ENCODE results near the gene GCGR. TPM values are rescaled to one million over a fixed set of nuclear protein-coding genes. Genes with fewer than 3 reads are reported as not detected.
A peak's percentile ranks its signal among the peaks of the same experiment; 100 is the strongest.

The GCGR gene
- total and polyA plus RNA-seq, 2 of the 13 experiments (the other 11 are each of a cell fraction or from before 2014, with no cell fraction given) = 0.04 to 0.13 TPM

GRCh38 chr17:81858170-81858966, 54.4 kb downstream of the GCGR start (continued):
- TF ChIP-seq PRDM4 (CRISPR knock-in tag; IDR thresholded peaks at IDR 0.05; ENCODE audit: borderline replicate concordance) = no peak
- TF ChIP-seq LCORL (IDR thresholded peaks at IDR 0.05) = no peak
- TF ChIP-seq LCORL (CRISPR knock-in tag; IDR thresholded peaks at IDR 0.05) = no peak
- no peak for TF ChIP-seq ZBTB40 (IDR thresholded peaks at IDR 0.05)
- no peak for TF ChIP-seq ZBTB40 (CRISPR knock-in tag; IDR thresholded peaks at IDR 0.05)
- 0 out of 2 replicates have a peak, but pooled peaks have one; percentile 21 for TF ChIP-seq ZFP91 (CRISPR knock-in tag; IDR thresholded peaks at IDR 0.05; ENCODE audit: borderline replicate concordance)
- TF ChIP-seq ZNF274 (CRISPR knock-in tag; IDR thresholded peaks at IDR 0.05) = 0 out of 2 replicates have a peak, but pooled peaks have one; percentile 21
- TF ChIP-seq PHB2 (IDR thresholded peaks at IDR 0.05; ENCODE audit: partially characterized antibody) = no peak
- no peak for TF ChIP-seq ZSCAN20 (CRISPR knock-in tag; IDR thresholded peaks at IDR 0.05; ENCODE audit: borderline replicate concordance)
- peak; percentile 16; the same call in 1 of the 2 replicates for TF ChIP-seq ZNF678 (CRISPR knock-in tag; IDR thresholded peaks at IDR 0.05)
- TF ChIP-seq NFATC3 (CRISPR knock-in tag; IDR thresholded peaks at IDR 0.05) = no peak
- TF ChIP-seq ZNF124 (CRISPR knock-in tag; IDR thresholded peaks at IDR 0.05) = no peak
- no peak for TF ChIP-seq ZNF33B (CRISPR knock-in tag; IDR thresholded peaks at IDR 0.05)
- no peak for TF ChIP-seq THYN1 (CRISPR knock-in tag; IDR thresholded peaks at IDR 0.05; ENCODE audit: borderline replicate concordance, low read depth)
- TF ChIP-seq CENPX (CRISPR knock-in tag; IDR thresholded peaks at IDR 0.05) = no peak
- peak; percentile 8; the same call in 1 of the 2 replicates for TF ChIP-seq POLR2AphosphoS5 (IDR thresholded peaks at IDR 0.05; ENCODE audit: low read depth, low read length)
- no peak for TF ChIP-seq ZNF253 (CRISPR knock-in tag; IDR thresholded peaks at IDR 0.05; ENCODE audit: borderline replicate concordance)

Data from HepG2 (cell line).